NCI-H510A (cell line): ENCODE data around the gene ILF2.
"Not testable (repeated sequence)": the region's sequence is repeated elsewhere in the genome, so short reads cannot be mapped to it uniquely, and the experiment has no call there.

Experiments
- DNase-seq: peaks from one replicate; lab custom pipeline; 2025; lab: John Stamatoyannopoulos, UW

The ILF2 gene

GRCh38 chr1:153670859-153671627 is at the start of gene ILF2:
Gene ILF2 (minus strand): TSS chr1:153670993. CDS start chr1:153670922, 71 bp downstream.
- peak; percentile 96 for DNase-seq

DNA sequence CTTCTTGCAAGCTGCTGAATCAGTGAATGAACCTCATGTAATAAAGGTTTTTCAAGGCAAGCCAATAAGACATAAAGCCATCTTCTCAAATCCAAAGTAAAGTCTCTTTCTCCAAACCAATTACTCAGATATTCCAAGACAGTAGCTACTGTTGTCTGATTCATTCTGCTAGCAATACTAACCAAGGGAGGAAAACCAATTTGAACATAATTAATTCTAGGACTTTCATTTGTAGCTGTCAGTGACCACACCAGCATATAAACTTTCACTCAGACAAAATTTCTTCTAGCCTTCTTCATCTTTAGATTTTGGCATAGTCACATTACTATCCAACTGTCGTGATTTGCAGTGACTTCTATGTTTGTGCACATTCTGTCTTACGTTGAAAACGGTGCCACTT is 46.5 kb upstream of the ILF2 start:
- DNase-seq = no peak

DNA sequence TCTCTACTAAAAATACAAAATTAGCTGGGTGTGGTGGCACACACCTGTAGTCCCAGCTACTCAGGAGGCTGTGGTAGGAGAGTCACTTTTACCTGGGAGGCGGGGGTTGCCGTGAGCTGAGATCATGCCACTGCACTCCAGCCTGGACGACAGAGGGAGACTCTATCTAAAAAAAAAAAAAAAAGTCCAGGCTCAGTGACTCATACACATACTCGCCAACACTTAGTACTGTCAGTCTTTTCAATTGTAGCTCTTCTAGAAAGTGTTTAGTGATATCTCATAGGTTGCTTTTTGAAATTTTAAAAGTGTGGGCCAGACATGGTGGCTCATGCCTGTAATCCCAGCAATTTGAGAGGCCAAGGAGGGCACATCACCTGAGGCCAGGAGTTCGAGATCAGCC is 45.4 kb upstream of the ILF2 start:
- DNase-seq = not testable (repeated sequence)

GRCh38 chr1:153711026-153711425 is 40.2 kb upstream of the ILF2 start:
- no peak for DNase-seq

DNA sequence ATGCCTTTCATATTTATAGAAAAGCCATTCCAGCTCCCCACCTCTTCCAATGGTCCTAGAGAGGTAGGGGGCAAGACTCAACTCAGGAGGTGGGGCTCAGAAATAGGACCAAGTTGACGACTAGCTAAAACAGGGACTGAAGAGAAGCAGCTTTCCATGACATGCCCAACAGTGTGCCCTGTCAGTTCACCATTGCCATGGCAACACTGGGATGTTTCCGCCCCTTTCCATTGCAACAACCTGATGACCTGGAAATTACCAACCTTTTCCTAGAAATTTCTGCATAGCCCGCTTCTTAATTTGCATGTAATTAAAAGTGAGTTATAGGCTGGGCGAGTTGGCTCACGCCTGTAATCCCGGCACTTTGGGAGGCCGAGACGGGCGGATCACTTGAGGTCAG is 34.7 kb upstream of the ILF2 start:
- DNase-seq = no peak

GRCh38 chr1:153699768-153700167 is 29.0 kb upstream of the ILF2 start:
- DNase-seq = no peak

DNA sequence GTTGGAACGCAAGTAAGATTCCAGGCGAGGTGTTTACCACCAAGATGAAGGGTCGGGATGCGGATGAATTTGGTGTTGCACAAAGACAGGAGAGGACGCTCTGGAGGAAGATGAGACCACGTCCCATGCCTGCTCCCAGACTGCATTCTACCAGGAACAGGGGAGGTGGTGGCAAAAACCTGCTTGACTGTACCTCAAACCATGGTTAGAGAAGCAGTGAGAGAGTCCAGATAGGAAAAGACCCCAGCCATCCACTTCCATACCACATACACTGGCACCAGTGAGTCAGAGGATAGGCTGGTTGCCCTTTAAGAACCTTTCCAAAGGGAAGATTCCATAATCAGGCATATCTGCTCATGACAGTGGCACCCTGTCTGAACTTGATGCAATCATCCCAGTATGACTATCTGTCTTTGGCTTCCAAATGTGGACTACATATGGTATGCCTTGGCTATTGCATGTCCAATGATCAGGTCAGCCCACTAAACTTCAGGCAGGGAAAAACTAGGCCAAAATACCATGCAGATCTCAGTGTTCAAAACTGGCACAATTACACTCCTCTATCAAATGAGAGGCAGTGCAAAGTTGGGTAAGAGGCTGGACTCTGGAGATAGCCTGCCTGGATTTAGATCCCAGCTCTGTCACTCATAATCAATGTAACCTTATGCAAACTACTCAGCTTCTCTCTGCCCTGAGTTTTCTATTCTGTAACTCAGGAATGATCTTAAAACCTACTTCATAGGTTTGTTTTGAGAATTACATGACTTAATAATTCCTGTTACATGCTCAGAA is 28.3 kb upstream of the ILF2 start:
- DNase-seq = no peak

- no peak for DNase-seq
Observed at GRCh38 chr1:153698020-153698922, 27.5 kb upstream of the ILF2 start.

GRCh38 chr1:153697191-153698019 is 26.6 kb upstream of the ILF2 start:
- no peak for DNase-seq

- no peak for DNase-seq
Observed at GRCh38 chr1:153696741-153697140, 25.9 kb upstream of the ILF2 start.

DNA sequence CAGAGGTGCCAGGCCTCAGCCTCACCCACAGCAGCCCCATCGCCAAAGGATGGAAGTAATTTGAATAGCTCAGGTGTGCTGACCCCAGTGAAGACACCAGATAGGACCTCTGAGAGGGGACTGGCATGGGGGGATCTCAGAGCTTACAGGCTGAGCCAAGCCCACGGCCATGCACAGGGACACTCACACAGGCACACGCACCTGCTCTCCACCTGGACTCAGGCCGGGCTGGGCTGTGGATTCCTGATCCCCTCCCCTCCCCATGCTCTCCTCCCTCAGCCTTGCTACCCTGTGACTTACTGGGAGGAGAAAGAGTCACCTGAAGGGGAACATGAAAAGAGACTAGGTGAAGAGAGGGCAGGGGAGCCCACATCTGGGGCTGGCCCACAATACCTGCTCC is 22.7 kb upstream of the ILF2 start:
- DNase-seq = no peak

GRCh38 chr1:153688736-153689328 is 18.0 kb upstream of the ILF2 start:
- no peak for DNase-seq

- no peak for DNase-seq
Observed at GRCh38 chr1:153688276-153688675, 17.5 kb upstream of the ILF2 start.

GRCh38 chr1:153687346-153688125 is 16.7 kb upstream of the ILF2 start:
- DNase-seq = no peak

- DNase-seq = no peak
Observed at GRCh38 chr1:153685544-153686340, 14.9 kb upstream of the ILF2 start.

DNA sequence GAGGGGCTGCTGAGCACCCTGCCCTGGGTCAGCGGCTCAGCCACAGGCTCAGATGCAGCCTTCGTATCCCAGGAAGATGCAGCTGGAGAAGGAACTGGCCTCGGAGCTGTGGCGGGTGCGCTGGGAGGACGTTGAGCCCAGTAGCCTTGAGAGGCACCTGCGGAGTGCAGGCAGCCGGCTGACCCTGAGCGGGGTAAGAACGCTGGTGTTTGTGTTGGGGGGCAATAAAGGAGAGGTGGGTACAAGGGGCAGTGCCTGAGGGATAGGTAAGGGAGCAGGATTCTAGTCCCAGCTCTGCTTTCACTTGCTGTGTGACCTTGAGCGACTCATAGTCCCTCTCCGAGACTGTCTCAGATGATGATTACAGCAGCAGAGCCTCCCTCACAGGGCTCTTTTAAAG is 14.1 kb upstream of the ILF2 start:
- no peak for DNase-seq

DNA sequence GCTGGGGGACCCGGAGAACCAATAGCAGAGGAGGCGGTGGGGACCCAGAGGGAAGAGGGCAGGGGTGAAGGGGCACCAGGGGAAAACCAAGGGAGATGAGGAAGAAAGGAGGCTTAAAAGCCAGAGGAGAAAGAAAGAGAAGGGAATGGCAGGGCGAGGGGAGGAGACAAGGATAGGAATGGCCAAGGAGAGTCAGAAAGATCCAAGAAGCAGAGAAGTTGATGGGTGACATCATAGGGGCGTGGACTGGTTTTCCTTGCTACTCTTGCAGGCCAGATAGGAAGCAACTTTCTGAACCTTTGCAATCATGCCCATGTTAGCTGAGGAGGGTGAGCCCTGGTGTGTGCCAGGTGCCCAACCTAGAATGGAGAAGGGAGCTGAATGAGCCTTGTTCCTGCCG is 13.1 kb upstream of the ILF2 start:
- no peak for DNase-seq

- no peak for DNase-seq
Observed at GRCh38 chr1:153682730-153683129, 11.9 kb upstream of the ILF2 start.

DNA sequence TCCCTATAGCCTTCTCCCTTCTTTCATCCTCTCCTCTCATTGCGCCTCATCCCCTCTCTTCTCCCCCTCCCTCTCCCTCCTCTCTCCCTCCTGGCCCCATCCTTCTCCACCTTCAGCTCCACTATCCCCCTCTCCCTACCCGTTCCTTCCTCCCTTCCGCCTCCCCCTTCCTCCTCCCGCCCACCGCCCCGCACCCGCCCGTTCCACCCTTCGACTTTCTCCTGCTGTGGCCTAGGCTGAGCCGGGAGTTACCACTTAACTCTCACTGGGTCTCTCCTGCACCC is 9.3 kb upstream of the ILF2 start:
- no peak for DNase-seq
